H1 (cell line): ENCODE data around the gene GNLY. TPM values are rescaled to one million over a fixed set of nuclear protein-coding genes. Genes with fewer than 3 reads are reported as not detected.

Experiments
- CTCF ChIA-PET: fragments of 300-600 bp; sonication (Branson Sonifier 250); formaldehyde crosslinking; loops from one replicate; lab custom pipeline; 2021; ENCODE audit not compliant: partially characterized antibody; lab: Charles Lee
- POLR2A ChIA-PET: fragments of 300-600 bp; sonication (Branson Sonifier 250); formaldehyde crosslinking; loops from one replicate; lab custom pipeline; 2021; ENCODE audit warnings: inconsistent platforms; ENCODE audit not compliant: partially characterized antibody; lab: Charles Lee
- DNase-seq, 2 experiments: peaks; one replicate each; pipeline versions ENCODE4 v3.0.0 to v3.0.0-alpha.2; 2010 to 2022; ENCODE audit warnings: low spot score in 2 of 2, low read depth in 1 of 2, mixed read lengths in 1 of 2
- FAIRE-seq: peaks from 2 replicates; lab custom pipeline; 2011; peaks lifted over from hg19 to GRCh38; lab: Jason Lieb, UNC
- H2AFZ ChIP-seq: 2 replicates; pipeline ENCODE4 v1.8.1; 2012; ENCODE audit warnings: low read length, inconsistent platforms
- H2AK5ac ChIP-seq: 2 replicates; pipeline ENCODE4 v1.6.1; 2013; ENCODE audit warnings: low read depth, low read length
- H2BK120ac ChIP-seq: replicated peaks from 2 replicates; pipeline ENCODE3; 2013; ENCODE audit warnings: low read depth, low read length, inconsistent platforms
- H2BK12ac ChIP-seq: 2 replicates; pipeline ENCODE4 v1.6.1; 2013; ENCODE audit warnings: low read depth, low read length
- H2BK15ac ChIP-seq: 2 replicates; pipeline ENCODE4 v1.6.1; 2013; ENCODE audit warnings: low read length
- H2BK20ac ChIP-seq: 2 replicates; pipeline ENCODE4 v1.6.1; 2013; ENCODE audit warnings: low read length
- H2BK5ac ChIP-seq: 2 replicates; pipeline ENCODE4 v1.6.1; 2013; ENCODE audit warnings: low read depth, low read length
- H3K14ac ChIP-seq: 2 replicates; pipeline ENCODE4 v1.6.1; 2013; ENCODE audit warnings: inconsistent platforms; ENCODE audit not compliant: insufficient read length
- H3K18ac ChIP-seq: 2 replicates; pipeline ENCODE4 v1.6.1; 2013; ENCODE audit warnings: low read length; ENCODE audit errors: extremely low read depth
- H3K23ac ChIP-seq: 2 replicates; pipeline ENCODE4 v1.6.1; 2013; ENCODE audit warnings: inconsistent platforms; ENCODE audit not compliant: insufficient read length
- H3K23me2 ChIP-seq: 2 replicates; pipeline ENCODE4 v1.6.1; 2013; ENCODE audit warnings: low read depth, low read length
- H3K27ac ChIP-seq: 2 replicates; pipeline ENCODE4 v1.6.1; 2011; ENCODE audit warnings: low read depth, low read length, inconsistent platforms
- H3K27me3 ChIP-seq, 4 experiments: replicated peaks in 1 of 4; 1 replicate in 1 of 4; 2 replicates in 3 of 4; pipeline versions ENCODE4 v1.6.1 to v1.8.1; 2011 to 2013; ENCODE audit warnings: low read length in 3 of 4, mild to moderate bottlenecking in 3 of 4, inconsistent platforms in 2 of 4, mixed read lengths in 2 of 4, moderate library complexity in 1 of 4; ENCODE audit not compliant: control insufficient read depth in 3 of 4, insufficient read depth in 3 of 4; ENCODE audit errors: extremely low read depth in 1 of 4
- H3K36me3 ChIP-seq, 4 experiments: 2 replicates each; pipeline versions ENCODE4 v1.6.1 to v1.8.1; 2011 to 2013; ENCODE audit warnings: mild to moderate bottlenecking in 4 of 4, low read length in 3 of 4, moderate library complexity in 2 of 4, control low read depth in 1 of 4, inconsistent platforms in 1 of 4; ENCODE audit not compliant: insufficient read depth in 4 of 4, control insufficient read depth in 2 of 4
- H3K4ac ChIP-seq: replicated peaks from 2 replicates; pipeline ENCODE3; 2013; ENCODE audit warnings: low read length, low read depth, mixed read lengths, inconsistent platforms; ENCODE audit not compliant: insufficient read length
- H3K4me1 ChIP-seq, 4 experiments: replicated peaks in 1 of 4; 1 replicate in 1 of 4; 2 replicates in 3 of 4; pipeline versions ENCODE4 v1.6.1 to v1.8.1; 2011 to 2013; ENCODE audit warnings: low read length in 3 of 4, inconsistent platforms in 2 of 4, mixed read lengths in 1 of 4; ENCODE audit not compliant: insufficient read depth in 4 of 4, control insufficient read depth in 3 of 4
- H3K4me2 ChIP-seq, 2 experiments: 2 replicates each; pipeline versions ENCODE4 v1.6.1 to v1.8.1; 2011 to 2013; ENCODE audit warnings: low read depth in 2 of 2, low read length in 2 of 2, control low read depth in 1 of 2, inconsistent platforms in 1 of 2, mild to moderate bottlenecking in 1 of 2; ENCODE audit not compliant: insufficient read depth in 1 of 2
- H3K4me3 ChIP-seq, 4 experiments: fragments of 200-600, 300-600 bp in 1 of 4; sonication (generic), shearing (Covaris generic), sonication (Bioruptor Twin) in 1 of 4; 2 replicates each; pipeline versions ENCODE4 v1.5.1 to v1.8.1; 2011 to 2016; ENCODE audit warnings: low read length in 4 of 4, low read depth in 3 of 4, control low read depth in 2 of 4, inconsistent platforms in 2 of 4, mild to moderate bottlenecking in 2 of 4, mixed read lengths in 1 of 4, moderate library complexity in 1 of 4; ENCODE audit not compliant: insufficient read depth in 2 of 4; ENCODE audit errors: extremely low read depth in 1 of 4
- H3K56ac ChIP-seq: replicated peaks from 2 replicates; pipeline ENCODE3; 2013; ENCODE audit warnings: low read depth, mild to moderate bottlenecking, mixed read lengths, low read length, inconsistent platforms; ENCODE audit not compliant: insufficient read length
- H3K79me1 ChIP-seq: 2 replicates; pipeline ENCODE4 v1.6.1; 2013; ENCODE audit warnings: low read depth, low read length, control low read depth
- H3K79me2 ChIP-seq, 2 experiments: 2 replicates each; pipeline versions ENCODE4 v1.6.1 to v1.8.1; 2012 to 2013; ENCODE audit warnings: low read length in 2 of 2, mild to moderate bottlenecking in 2 of 2, inconsistent platforms in 1 of 2; ENCODE audit not compliant: insufficient read depth in 2 of 2, control insufficient read depth in 1 of 2
- H3K9ac ChIP-seq, 4 experiments: replicated peaks in 1 of 4; 1 replicate in 1 of 4; 2 replicates in 3 of 4; pipeline versions ENCODE4 v1.6.1 to v1.8.1; 2011 to 2013; ENCODE audit warnings: low read depth in 3 of 4, low read length in 3 of 4, control low read depth in 2 of 4, mild to moderate bottlenecking in 2 of 4, moderate library complexity in 2 of 4, inconsistent platforms in 1 of 4; ENCODE audit errors: extremely low read depth in 1 of 4
- H3K9me3 ChIP-seq, 2 experiments: 2 replicates each; pipeline versions ENCODE4 v1.6.1 to v1.8.1; 2012 to 2013; ENCODE audit warnings: mild to moderate bottlenecking in 2 of 2, moderate library complexity in 2 of 2, control low read depth in 1 of 2, inconsistent platforms in 1 of 2, low read depth in 1 of 2, low read length in 1 of 2, mixed read lengths in 1 of 2; ENCODE audit not compliant: insufficient read depth in 2 of 2
- H4K20me1 ChIP-seq, 2 experiments: replicated peaks in 1 of 2; 2 replicates each; pipeline versions ENCODE3 to v1.8.1; 2011 to 2013; ENCODE audit warnings: inconsistent platforms in 2 of 2, low read length in 2 of 2, mild to moderate bottlenecking in 1 of 2; ENCODE audit not compliant: insufficient read depth in 2 of 2, control insufficient read depth in 1 of 2
- H4K5ac ChIP-seq: 2 replicates; pipeline ENCODE4 v1.6.1; 2013; ENCODE audit warnings: low read length, low read depth, mixed read lengths, inconsistent platforms; ENCODE audit not compliant: insufficient read length
- H4K8ac ChIP-seq: 2 replicates; pipeline ENCODE4 v1.8.0; 2013; ENCODE audit warnings: mild to moderate bottlenecking, moderate library complexity, low read length, inconsistent platforms; ENCODE audit not compliant: insufficient read depth; ENCODE audit errors: extremely low read depth
- H4K91ac ChIP-seq: replicated peaks from 2 replicates; pipeline ENCODE3; 2013; ENCODE audit warnings: low read length, mixed read lengths, inconsistent platforms; ENCODE audit not compliant: insufficient read length
- CEBPB ChIP-seq: IDR thresholded peaks from 2 replicates; pipeline ENCODE4 v1.6.1; 2012; ENCODE audit warnings: low read depth, low read length
- CTBP2 ChIP-seq: IDR thresholded peaks from 2 replicates; pipeline ENCODE4 v1.7.0; 2011; ENCODE audit warnings: borderline replicate concordance, mild to moderate bottlenecking, moderate library complexity, mixed read lengths, low read length; ENCODE audit not compliant: insufficient read depth, insufficient read length
- CTCF ChIP-seq, 3 experiments: IDR thresholded peaks; 1 replicate in 2 of 3; 2 replicates in 1 of 3; pipeline versions ENCODE4 v1.5.1 to v1.6.1; 2011; ENCODE audit warnings: low read length in 3 of 3, mild to moderate bottlenecking in 3 of 3, inconsistent platforms in 2 of 3, low read depth in 1 of 3, moderate library complexity in 1 of 3; ENCODE audit not compliant: insufficient read depth in 1 of 3; ENCODE audit errors: control extremely low read depth in 1 of 3
- FOSL1 ChIP-seq: IDR thresholded peaks from 2 replicates; pipeline ENCODE4 v1.6.1; 2011; ENCODE audit warnings: mild to moderate bottlenecking, low read depth, low read length, moderate library complexity; ENCODE audit not compliant: insufficient read depth
- GTF2F1 ChIP-seq: IDR thresholded peaks from 2 replicates; pipeline ENCODE4 v1.6.1; 2012; ENCODE audit warnings: low read depth, low read length, improper control_type of control experiment, borderline replicate concordance
- NANOG ChIP-seq: IDR thresholded peaks from 2 replicates; pipeline ENCODE4 v1.6.1; 2011; ENCODE audit warnings: low read length, low read depth, mild to moderate bottlenecking, inconsistent platforms; ENCODE audit not compliant: insufficient read depth, poor library complexity, severe bottlenecking
- RAD21 ChIP-seq, 2 experiments: IDR thresholded peaks in 1 of 2; conservative IDR thresholded peaks in 1 of 2; 2 replicates each; pipeline ENCODE4 v1.6.1; 2011; ENCODE audit warnings: low read depth in 2 of 2, low read length in 2 of 2, improper control_type of control experiment in 1 of 2, inconsistent platforms in 1 of 2, mild to moderate bottlenecking in 1 of 2, moderate library complexity in 1 of 2
- SIX5 ChIP-seq: IDR thresholded peaks from 2 replicates; pipeline ENCODE4 v1.6.1; 2011; ENCODE audit warnings: mild to moderate bottlenecking, low read depth, low read length
- SRF ChIP-seq: IDR thresholded peaks from 2 replicates; pipeline ENCODE4 v1.6.1; 2011; ENCODE audit warnings: mild to moderate bottlenecking, low read depth, low read length, moderate library complexity
- USF2 ChIP-seq: IDR thresholded peaks from 2 replicates; pipeline ENCODE4 v1.6.1; 2011; ENCODE audit warnings: low read length, improper control_type of control experiment
- polyA plus RNA-seq, 7 experiments: library from polyadenylated mRNA; depleted of rRNA in 3 of 7; stranded (reverse) in 5 of 7; unstranded in 2 of 7; fragments of >200 nt in 5 of 7; fragments of 200-250 nt in 2 of 7; gene quantifications; 1 replicate in 5 of 7; 2 replicates in 1 of 7; 4 replicates in 1 of 7; pipeline versions ENCODE4 v1.2.1 to v1.2.3, GENCODE V29; 2011 to 2013; ENCODE audit warnings: missing spikeins in 2 of 7, mixed read lengths in 2 of 7
- total RNA-seq: library from RNA; stranded (reverse); fragmentation: NEBNext Ultra II Directional; extraction: Animal tissue kit (Norgen Biotek cat#: 25700); gene quantifications from 2 replicates; pipeline ENCODE4 v1.2.1, GENCODE V29; 2021

Gene GNLY
- total and polyA plus RNA-seq, 2 of the 8 experiments (the other 6 are each of a cell fraction or from before 2014, with no cell fraction given), result 0.03 TPM; not detected in 1

GRCh38 chr2:85702172-85702571 is 8.0 kb downstream of the GNLY start:
- peak overlapping the region in 1 of 2 experiments; percentile 70; a peak in 1 of 4 replicates for H3K4me2 ChIP-seq
- H3K4ac ChIP-seq, result no peak overlapping the region
- CTCF ChIA-PET, result no interaction called here
- H3K23me2 ChIP-seq, result no peaks in the 10 kb centered on the region
- H4K20me1 ChIP-seq, result no peaks in the 10 kb centered on the region
- no peak overlapping the region for H3K9ac ChIP-seq
- H3K27ac ChIP-seq, result no peak overlapping the region
- H2BK20ac ChIP-seq, result no peak overlapping the region
- H3K4me3 ChIP-seq, result peak overlapping the region in 1 of 4 experiments; percentile 40; a peak in 1 of 8 replicates
- H2BK120ac ChIP-seq, result no peak overlapping the region
- no peak overlapping the region for H2BK15ac ChIP-seq
- no peak overlapping the region for H2AK5ac ChIP-seq
- no peak overlapping the region for H3K56ac ChIP-seq
- no peak overlapping the region for H2AFZ ChIP-seq
- H2BK5ac ChIP-seq, result no peak overlapping the region
- no peaks in the 10 kb centered on the region for H3K79me2 ChIP-seq
- no peak overlapping the region for H3K14ac ChIP-seq
- no peak overlapping the region for H4K8ac ChIP-seq
- H3K4me1 ChIP-seq, result peaks cover 0 to 9% (median 4%) of the 10 kb centered on the region in 4 experiments; a peak in 4 of 7 replicates
- no peak overlapping the region for H4K91ac ChIP-seq
- FAIRE-seq (no peak), DNase-seq (no peak)
- H3K23ac ChIP-seq, result no peak overlapping the region
- H4K5ac ChIP-seq, result no peak overlapping the region
- no peaks in the 10 kb centered on the region for H3K79me1 ChIP-seq
- no peaks in the 10 kb centered on the region for H3K27me3 ChIP-seq
- H3K18ac ChIP-seq, result no peak overlapping the region
- no peaks in the 10 kb centered on the region for H3K36me3 ChIP-seq
- POLR2A ChIA-PET, result no interaction called here
- no peaks in the 10 kb centered on the region for H3K9me3 ChIP-seq
- H2BK12ac ChIP-seq, result no peak overlapping the region
- no peak for TF ChIP-seq CTCF (IDR thresholded peaks at IDR 0.05; ENCODE audit: control extremely low read depth in 1 of 3, insufficient read depth in 1 of 3, low read depth in 1 of 3, low read length in 3 of 3)
- no peak for TF ChIP-seq CTBP2
- TF ChIP-seq NANOG, result no peak
- TF ChIP-seq CEBPB, result no peak
- no peak for TF ChIP-seq RAD21 (IDR thresholded peaks at IDR 0.05 in 1 of 2, conservative IDR thresholded peaks at IDR 0.05 in 1 of 2; ENCODE audit: low read depth in 2 of 2, low read length in 2 of 2)
- no peak for TF ChIP-seq SRF
- TF ChIP-seq GTF2F1, result no peak
- TF ChIP-seq SIX5, result no peak
- no peak for TF ChIP-seq USF2
- TF ChIP-seq FOSL1, result no peak
